HG03103 (cell line): ENCODE data around the gene EFNA1.

Experiments
- ATAC-seq: cut with Tn5 transposase; IDR thresholded peaks from one replicate; pipeline ENCODE4 v1.9.1; 2021; ENCODE audit warnings: low read depth; ENCODE audit not compliant: unreplicated experiment

Gene EFNA1, protein sequence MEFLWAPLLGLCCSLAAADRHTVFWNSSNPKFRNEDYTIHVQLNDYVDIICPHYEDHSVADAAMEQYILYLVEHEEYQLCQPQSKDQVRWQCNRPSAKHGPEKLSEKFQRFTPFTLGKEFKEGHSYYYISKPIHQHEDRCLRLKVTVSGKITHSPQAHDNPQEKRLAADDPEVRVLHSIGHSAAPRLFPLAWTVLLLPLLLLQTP

DNA sequence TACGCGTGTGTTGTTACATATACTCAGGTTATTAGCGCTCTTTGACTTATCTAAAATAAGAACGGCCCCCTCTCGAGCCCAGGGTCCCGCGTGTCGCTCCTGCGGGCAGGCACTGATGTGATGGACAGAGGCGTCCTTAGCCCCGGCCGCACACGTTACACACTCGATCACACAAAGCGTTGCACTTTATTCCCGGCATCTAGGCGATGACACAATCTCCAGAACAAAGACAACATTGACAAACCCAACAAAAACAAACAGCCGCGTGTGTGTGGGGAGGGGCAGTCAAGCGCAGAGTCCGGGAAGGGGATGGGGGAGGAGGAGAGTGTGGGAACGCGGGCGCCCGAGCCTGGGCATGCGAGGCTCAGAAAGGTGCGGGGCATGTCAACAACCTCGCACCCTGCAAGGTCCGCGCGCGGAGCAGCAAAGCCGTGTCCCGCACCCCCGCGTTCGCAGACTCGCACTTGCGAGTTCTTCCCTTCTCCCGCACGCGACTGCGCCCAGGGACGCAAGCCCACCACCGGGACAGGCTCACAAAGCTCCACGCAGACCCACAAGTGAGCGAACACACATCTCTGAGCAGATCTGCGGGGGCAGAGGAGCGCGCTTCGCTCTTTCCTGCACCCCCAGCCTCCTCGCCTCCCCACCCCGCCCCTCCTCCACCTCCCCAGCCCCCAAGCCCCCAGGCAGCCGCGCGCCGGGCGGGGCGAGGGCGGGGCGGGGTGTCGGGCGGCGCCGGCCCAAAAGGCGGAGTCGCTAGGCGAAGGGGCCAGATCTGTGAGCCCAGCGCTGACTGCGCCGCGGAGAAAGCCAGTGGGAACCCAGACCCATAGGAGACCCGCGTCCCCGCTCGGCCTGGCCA lies at the start of gene EFNA1:
TSS of gene EFNA1 (plus strand) at position 772 of the 862 bp plus-strand sequence. CDS start 102 bp downstream, outside the sequence.
- no peak for ATAC-seq

DNA sequence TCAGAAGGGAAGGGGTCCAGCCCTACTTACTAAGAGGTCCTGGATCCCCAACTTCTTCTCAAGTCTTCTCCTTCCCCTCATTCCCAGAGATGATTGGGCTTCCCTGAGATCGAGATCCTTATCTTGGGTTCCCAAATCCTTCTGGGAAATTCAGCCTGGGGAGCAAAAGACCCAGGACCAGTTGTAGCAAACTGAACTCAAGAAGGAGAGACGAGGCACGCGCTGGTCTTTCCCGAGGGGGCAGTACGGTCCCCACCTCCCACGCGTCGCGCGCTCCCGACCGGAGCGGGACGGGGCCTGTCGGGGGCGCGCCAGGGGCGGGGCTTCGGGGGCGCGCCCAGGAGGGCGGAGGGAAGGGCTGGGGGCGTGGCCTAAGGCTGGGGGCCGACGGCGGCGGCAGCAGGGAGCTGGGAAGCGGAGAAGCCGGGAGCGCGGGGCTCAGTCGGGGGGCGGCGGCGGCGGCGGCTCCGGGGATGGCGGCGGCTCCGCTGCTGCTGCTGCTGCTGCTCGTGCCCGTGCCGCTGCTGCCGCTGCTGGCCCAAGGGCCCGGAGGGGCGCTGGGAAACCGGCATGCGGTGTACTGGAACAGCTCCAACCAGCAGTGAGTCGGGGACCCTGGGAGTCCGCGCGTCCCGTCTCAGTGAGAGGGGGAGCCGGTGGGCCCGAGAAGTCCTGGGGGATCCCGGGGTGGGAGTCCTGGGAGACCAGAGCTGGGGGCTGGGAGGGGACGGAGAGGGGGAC lies 49.0 kb upstream of the EFNA1 start, which contains the start of gene EFNA3:
TSS of gene EFNA3 (plus strand) at position 369 of the 741 bp plus-strand sequence. CDS start at position 474, 105 bp downstream.
- no peak for ATAC-seq

DNA sequence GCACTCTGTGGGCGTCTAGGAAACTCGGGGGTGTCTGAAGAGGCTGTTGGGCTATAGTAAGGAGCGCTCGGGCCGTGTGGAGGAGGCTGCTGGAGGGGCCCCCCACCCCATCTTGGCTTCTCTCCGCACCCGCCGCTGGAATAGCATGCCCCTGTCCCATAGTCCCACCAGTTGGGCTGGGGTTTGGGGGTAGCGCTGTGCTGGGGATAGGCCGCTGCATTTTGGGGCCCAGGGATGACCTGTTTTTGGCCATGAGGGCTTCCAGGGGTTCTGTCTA lies 48.5 kb upstream of the EFNA1 start:
- no peak for ATAC-seq

DNA sequence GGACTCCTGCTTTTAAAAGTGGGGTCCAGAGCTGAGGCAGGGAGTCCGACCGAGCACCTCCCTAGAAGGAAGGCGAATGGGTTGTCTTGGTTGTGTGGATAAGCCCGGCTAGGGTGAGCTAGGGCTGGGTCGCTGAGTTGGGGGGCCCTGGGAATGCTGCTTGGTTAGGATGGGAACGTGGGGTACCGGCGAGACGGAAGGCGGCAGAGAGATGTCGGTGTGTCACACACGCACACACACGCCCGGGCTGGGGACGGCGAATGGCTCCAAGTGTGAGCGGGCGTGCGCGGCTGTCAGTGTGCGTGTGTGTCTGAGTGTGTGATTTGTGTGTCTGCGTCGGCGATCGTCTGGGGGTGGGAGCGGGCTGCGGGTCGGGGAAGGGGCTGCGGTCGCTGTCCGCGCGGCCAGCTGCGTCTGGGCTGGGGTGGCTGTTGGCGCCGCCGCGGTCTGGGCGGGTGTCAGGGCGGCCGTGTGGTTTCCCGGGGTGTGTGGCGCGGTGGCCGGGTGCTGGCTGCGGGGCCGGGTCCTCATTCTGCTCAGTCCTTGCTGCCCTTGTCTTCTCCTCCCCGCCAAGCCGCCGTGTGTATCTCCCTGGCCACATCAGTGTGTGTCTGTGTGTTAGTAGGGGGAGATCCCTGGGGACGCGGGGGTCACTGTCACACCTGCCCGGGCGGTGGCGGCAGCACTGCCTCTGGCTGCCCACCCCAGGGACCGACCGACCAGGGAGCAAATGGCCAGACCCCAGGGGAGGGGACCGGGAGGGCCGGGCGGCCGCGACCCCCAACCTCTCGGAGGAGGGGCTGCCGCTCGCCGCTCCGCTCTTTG lies 48.0 kb upstream of the EFNA1 start:
- no peak for ATAC-seq

DNA sequence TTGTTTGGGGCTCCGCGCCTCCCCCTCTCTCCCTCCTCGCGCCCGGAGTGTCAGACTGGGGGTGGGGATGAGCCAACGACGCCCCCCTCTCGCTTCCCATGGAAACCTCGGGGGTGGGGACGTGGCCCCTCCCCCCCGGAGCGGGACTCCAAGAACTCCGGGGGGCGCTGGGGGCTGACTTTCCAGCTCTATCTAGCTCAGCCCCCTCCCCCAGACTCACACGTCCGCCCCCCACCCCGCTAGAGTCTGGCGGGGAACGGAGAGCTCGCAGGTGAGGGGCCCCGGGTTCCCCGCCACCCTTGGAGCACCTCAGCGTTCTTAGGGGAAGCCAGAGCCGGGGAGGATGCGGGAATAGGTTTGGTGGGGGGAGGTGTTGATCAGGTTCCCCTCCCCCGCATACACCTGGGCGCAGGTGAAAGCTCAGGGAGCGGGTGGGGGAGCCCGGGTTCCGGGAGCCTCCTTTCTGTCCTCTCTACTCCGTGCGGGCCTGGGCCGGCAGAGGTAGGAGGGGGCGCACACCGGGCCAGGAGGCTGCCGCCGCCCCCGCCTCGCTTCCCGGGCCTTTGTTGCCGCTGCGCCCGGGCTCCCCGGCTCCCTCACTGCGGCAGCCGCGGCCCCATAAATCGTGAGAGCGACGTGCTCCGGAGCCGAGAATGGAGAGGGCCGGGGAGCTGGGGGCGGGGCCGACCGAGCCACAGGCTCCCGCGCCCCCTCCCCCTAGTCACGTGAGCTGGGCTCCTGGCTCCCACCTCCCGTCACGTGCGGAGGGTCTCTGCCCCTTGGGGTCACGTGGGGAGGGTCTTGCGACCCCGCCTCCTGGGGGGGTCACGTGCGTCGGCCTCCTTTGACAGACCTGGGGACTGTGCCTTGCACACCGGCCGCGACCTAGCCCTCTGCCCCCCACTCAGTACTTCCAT lies 47.1 kb upstream of the EFNA1 start:
- no peak for ATAC-seq

DNA sequence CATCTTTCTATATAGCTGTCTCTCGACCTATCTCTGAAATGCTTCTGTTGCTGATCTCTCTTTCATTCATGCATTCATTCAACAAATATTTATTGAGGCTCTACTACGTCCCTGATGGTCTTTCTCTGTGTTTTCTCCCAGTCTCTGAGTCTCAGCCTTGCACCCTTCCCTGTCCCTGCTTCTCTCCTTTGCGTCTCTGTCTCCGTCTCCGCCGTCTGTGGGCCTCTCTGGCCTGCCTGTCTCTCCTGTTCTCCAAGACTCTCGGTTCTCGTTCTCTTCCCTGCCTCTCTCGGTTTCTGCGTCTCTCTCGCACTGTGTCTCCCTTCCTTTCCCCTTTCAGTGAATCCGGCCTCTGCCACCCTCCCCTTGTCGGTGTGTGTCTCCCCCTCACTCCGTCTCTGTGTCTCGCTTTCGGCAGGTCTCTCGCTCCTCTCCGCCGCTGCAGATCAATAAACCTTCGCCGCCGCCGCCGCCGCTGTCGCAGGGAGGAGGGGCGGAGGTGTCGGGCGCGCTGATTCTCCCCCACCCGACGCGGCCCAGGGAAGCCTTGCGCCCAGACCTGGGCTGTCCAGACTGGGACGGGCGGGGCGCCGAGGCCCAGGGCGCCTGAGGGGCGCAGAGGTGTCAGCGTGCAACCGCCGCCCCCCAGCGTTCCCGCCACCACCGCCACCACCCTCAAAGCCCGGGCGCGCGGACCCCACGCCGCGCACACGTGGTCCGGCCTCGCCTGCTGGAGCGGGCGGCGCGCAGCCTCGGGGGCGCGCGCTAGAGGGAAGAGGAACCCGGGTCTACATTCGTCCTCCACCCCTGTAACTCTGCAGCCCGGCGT lies 46.0 kb upstream of the EFNA1 start:
- ATAC-seq, result no peak

DNA sequence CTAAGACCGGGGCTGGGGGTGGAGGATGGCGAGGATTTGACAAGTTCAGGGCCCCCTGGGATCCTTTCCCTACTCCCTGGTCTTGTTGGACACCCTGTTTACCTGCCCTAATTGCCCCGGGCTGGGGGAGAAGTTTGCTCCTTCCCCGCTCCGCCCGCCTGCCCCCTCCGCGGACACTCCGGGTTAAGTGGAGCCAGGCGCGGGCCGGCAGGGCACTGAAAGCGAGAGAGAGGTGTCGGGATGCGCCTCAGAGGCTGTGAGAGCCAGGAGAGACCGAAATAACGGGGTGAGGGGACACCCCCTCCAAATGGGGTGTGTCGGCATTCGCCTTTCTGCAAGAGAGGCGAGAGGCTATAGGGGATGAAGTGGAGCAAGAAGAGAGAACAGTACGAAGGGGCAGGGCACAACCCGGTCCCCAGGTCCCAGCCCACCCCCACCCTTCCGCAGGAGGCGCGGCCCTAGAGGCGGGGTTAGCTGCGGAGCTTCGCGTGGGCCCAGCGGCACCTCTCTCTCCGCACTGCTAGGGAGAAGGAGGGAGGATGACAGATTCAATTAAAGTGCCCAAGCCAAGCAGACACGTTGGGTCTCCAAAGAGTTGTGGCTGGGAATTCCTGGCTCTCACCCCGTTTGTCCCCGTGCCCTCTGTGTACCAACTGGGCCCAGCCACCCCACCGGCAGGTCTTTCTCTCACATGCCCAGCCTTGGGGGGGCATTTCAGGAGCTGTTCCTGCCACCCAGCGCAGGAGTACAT lies 45.2 kb upstream of the EFNA1 start:
- ATAC-seq, result no peak

DNA sequence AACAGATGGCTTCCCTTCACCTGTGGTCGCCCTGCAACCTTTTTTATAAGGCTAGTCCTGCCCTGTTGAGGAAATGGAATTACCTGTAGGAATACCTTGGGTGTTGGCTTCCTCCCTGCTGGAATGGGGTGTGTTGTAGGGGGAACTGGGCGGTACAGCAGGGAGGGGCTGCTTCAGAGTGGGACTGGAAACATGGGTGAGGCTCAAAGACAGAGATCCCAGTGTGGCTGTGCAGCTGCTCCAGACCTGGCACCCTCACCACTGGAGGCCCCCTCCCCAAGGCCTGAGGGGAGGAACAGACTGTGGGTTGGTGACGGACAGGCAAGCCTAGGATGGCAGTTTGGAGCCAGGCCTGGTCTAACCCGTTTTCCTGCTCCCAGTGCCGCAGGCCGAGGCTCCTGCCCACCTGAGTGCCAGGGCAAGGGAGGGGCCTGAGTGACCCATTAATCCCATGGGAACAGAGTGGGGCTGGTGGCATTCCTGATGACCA lies 44.6 kb upstream of the EFNA1 start:
- ATAC-seq, result no peak

DNA sequence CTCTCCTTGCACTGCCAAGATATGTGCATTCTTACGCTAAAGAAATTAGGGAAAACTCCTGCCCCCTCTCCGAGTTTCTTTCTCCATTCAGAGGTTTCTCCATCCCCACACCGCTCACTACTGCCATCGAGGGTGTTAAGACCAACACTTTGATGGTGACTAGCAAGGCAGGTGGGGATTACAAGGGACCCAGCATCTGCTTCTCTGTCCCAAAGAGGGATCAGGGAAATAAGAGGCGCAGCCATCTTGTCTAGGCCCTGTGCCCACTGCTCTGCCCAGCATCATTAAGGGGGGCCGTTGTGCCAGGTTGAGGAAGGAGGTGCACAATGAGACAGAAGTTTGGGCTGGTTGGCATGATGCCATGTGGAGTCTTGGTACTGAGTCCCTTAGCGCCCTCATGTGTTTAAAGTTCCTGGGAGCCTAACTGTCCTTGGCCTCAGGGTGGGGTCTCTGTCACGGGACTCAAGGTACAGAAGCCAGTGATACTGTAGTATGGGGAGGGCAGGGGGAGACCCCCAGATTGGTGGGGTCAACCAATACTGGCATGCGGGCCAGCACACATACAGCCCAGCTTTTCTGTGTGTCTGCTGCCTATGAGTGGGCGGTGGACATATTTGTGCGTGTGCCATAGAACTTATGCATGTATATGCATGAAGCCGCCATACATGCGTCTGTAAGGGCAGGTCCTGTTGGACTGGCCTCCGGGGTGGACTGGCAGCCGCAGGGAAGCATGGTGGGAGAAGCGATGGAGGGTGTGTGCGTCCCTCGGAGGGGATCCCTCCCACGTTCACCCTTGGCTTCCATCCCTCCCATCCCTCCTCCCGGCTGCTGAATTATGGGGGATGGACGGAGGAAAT lies 43.6 kb upstream of the EFNA1 start:
- ATAC-seq, result no peak

DNA sequence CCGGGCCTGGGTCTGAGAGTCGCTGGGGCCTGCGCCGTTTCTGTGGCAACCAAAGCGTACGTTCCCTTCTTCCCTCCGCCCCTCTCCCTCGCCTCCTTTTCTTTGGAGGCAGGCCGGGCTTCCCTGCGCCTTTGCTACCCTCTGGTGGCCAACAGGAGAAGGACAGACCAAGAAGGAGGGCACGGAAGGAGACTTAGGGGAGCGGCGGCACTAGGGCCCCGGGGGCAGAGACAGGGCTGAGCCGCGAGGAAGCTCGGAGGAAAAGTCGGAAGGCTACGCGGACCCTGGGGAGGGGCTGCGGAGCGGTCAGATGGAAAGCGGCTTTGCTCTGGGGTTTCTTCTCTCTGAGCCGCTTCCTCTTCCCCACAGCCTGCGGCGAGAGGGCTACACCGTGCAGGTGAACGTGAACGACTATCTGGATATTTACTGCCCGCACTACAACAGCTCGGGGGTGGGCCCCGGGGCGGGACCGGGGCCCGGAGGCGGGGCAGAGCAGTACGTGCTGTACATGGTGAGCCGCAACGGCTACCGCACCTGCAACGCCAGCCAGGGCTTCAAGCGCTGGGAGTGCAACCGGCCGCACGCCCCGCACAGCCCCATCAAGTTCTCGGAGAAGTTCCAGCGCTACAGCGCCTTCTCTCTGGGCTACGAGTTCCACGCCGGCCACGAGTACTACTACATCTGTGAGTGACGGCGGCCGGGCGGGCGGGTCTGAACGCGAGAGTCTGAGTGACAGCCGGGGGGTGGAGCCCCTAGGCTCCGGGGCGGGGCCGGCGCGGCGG lies 42.8 kb upstream of the EFNA1 start:
- peak; percentile 61 for ATAC-seq

DNA sequence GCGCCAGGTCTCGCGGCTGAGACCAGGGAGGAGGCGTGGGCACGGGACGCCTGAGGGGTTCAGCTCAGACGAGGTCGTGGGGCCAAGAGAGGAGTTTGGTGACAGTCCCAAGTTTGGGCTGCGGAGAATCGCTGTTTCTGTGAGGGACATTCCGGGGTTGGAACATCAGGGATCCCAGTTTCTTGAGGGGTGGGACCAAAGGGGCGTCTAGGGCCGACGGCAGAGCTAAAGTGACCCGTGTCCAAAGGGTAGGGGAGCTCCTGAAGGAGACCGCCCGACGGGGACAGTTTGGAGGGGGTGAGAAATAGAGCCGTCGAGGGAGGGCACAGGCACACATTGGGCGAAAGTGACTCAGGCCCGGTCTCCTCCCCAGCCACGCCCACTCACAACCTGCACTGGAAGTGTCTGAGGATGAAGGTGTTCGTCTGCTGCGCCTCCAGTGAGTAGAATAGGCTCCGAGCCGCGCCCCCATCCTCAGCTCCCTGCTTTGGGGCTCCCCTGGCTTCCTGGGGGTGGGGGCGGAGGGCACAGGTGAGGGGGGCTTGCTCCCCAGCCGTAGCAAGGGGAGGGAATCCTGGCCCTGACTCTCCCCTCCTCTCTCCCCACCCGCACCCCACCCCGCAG lies 42.1 kb upstream of the EFNA1 start:
- no peak for ATAC-seq

DNA sequence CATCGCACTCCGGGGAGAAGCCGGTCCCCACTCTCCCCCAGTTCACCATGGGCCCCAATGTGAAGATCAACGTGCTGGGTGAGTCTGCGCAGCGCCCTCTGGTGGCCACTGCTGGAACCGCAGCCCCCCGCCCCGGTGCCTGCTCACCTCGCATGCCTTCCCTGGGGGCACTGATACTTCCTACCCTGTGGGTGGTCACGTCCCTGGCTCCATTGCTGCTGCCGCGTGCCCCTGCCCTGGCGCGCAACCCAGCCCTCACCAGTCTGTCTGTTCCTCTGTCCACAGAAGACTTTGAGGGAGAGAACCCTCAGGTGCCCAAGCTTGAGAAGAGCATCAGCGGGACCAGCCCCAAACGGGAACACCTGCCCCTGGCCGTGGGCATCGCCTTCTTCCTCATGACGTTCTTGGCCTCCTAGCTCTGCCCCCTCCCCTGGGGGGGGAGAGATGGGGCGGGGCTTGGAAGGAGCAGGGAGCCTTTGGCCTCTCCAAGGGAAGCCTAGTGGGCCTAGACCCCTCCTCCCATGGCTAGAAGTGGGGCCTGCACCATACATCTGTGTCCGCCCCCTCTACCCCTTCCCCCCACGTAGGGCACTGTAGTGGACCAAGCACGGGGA lies 41.4 kb upstream of the EFNA1 start:
- no peak for ATAC-seq

DNA sequence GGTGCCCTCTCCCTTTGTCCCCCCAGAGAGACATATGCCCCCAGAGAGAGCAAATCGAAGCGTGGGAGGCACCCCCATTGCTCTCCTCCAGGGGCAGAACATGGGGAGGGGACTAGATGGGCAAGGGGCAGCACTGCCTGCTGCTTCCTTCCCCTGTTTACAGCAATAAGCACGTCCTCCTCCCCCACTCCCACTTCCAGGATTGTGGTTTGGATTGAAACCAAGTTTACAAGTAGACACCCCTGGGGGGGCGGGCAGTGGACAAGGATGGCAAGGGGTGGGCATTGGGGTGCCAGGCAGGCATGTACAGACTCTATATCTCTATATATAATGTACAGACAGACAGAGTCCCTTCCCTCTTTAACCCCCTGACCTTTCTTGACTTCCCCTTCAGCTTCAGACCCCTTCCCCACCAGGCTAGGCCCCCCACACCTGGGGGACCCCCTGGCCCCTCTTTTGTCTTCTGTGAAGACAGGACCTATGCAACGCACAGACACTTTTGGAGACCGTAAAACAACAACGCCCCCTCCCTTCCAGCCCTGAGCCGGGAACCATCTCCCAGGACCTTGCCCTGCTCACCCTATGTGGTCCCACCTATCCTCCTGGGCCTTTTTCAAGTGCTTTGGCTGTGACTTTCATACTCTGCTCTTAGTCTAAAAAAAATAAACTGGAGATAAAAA lies 40.7 kb upstream of the EFNA1 start:
- ATAC-seq, result no peak

DNA sequence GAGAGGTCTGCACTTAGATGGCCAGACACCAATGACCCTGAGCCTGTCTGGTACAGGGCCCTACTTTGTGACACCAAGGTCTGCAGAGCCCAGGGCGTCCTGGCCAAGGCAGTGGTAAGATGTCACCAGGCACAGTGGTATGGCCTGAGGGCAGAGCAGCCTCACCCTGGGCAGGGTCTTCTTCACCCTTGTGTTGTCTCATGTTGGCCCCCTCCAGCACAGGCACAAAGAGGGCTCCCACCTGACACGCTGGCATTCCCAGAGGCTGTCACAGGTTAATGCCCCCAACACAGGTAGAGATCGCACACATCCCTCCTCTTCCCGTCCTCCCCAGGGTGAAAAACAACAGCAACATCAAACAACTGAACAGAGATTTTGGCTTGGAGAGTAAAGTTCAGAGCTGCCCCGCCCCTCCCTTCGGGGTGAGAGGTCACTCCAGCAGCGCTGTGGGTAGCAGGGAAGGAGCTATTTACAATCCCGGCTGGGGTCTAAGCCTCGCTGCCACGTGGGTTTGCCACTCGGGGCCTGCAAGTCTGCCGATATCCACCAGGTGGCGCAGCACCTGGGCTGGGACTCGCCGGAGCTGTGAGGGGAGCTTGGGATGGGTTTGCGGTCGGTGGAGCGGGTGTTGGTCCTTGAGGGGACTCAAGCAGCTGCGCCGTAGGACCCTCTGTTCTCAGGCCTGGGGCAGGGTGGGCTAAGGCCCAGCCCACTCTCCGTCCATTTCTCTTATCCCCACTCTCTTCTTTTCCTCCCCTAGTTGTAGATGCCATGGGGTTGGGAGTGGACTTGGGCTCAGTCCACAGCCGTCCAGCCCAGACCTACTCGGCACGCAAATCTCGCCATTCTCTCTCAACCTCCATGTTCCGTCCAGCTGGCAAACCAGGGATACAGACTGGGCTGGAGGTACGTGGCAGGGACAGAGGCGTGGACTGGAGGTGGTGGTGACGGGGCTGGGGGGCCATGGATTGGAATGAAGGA lies 36.3 kb upstream of the EFNA1 start:
- ATAC-seq, result no peak
